GM10266 (cell line): ENCODE results near the gene EIPR1.

Experiments used
- DNase-seq: peaks from one replicate; pipeline ENCODE4 v3.0.0; 2012; ENCODE audit errors: extremely low spot score
- CTCF ChIP-seq: IDR thresholded peaks from 2 replicates; pipeline ENCODE4 v1.5.1; 2012; ENCODE audit warnings: mild to moderate bottlenecking, low read depth; ENCODE audit not compliant: control insufficient read depth, insufficient read depth; ENCODE audit errors: missing control alignments

Gene EIPR1

GRCh38 chr2:3298191-3298590 lies 79.4 kb downstream of the EIPR1 start:
- no peak for DNase-seq
- TF ChIP-seq CTCF, result no peak

- TF ChIP-seq CTCF, result no peak
- no peak for DNase-seq
Observed at GRCh38 chr2:3297523-3297922, 80.1 kb downstream of the EIPR1 start.

- DNase-seq, result no peak
- TF ChIP-seq CTCF, result no peak
Observed at GRCh38 chr2:3296182-3296972, 81.2 kb downstream of the EIPR1 start.

DNA sequence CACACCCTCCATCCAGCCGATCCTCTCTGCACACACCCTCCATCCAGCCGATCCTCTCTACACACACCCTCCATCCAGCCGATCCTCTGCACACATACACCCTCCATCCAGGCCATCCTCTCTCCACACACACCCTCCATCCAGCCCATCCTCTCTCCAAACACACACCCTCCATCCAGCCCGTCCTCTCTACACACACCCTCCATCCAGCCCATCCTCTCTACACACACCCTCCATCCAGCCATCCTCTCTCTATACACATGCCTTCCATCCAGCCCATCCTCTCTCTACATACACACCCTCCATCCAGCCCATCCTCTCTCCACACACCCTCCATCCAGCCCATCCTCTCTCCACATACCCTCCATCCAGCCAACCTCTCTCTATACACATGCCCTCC lies 83.1 kb downstream of the EIPR1 start:
- no peak for DNase-seq
- no peak for TF ChIP-seq CTCF

- TF ChIP-seq CTCF, result no peak
- DNase-seq, result no peak
Observed at GRCh38 chr2:3294069-3294468, 83.5 kb downstream of the EIPR1 start.

GRCh38 chr2:3293221-3293620 lies 84.4 kb downstream of the EIPR1 start:
- no peak for DNase-seq
- TF ChIP-seq CTCF, result no peak

DNA sequence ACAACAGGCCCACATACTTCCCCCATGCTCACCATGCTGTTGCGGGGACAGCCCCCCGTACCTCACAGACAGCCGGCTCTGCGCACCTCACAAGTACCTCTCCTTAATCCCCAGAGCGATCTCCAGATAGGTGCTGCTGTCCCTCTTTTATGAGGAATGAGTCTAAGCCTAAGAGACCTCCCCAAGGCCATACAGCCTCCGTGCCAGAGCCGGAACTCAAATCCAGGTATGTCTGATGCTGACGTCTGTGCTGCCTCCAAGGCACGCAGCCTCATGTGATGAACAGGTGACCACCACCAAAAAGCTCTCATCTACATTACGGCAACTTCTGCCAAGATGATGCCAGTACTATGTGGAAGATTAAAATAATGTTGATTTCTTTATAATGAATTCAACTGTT lies 85.2 kb downstream of the EIPR1 start:
- TF ChIP-seq CTCF, result no peak
- no peak for DNase-seq
